DOHH2 (cell line): ENCODE results near the gene BRD8.

Experiments used
- H3F3A ChIP-seq: fragments of 200-600 bp; sonication (generic), shearing (Covaris generic); 2 replicates; pipeline ENCODE4 v1.6.0; 2016; ENCODE audit warnings: antibody characterized with exemption, mild to moderate bottlenecking; ENCODE audit not compliant: control insufficient read depth, insufficient read depth
- H3K27ac ChIP-seq: fragments of 200-600 bp; sonication (generic); 2 replicates; pipeline ENCODE4 v1.5.1; 2014; ENCODE audit warnings: low read depth, mild to moderate bottlenecking, low read length, moderate library complexity
- H3K27me3 ChIP-seq: fragments of 200-600 bp; sonication (generic); 2 replicates; pipeline ENCODE4 v1.6.1; 2014; ENCODE audit warnings: mild to moderate bottlenecking, low read length, mixed read lengths; ENCODE audit not compliant: control insufficient read depth
- H3K36me3 ChIP-seq: fragments of 200-600 bp; sonication (generic); 2 replicates; pipeline ENCODE4 v1.6.1; 2014; ENCODE audit warnings: mild to moderate bottlenecking, low read length, moderate library complexity, mixed read lengths; ENCODE audit not compliant: control insufficient read depth
- H3K4me1 ChIP-seq: fragments of 200-600 bp; sonication (generic); 2 replicates; pipeline ENCODE4 v1.6.1; 2014; ENCODE audit warnings: mild to moderate bottlenecking, low read length, mixed read lengths; ENCODE audit not compliant: control insufficient read depth
- H3K4me2 ChIP-seq: fragments of 200-600 bp; sonication (generic); 2 replicates; pipeline ENCODE4 v1.6.0; 2014; ENCODE audit warnings: mild to moderate bottlenecking, low read length, moderate library complexity
- H3K4me3 ChIP-seq: fragments of 200-600 bp; sonication (generic); 2 replicates; pipeline ENCODE4 v1.5.1; 2014; ENCODE audit warnings: mild to moderate bottlenecking, low read length, mixed read lengths
- H3K79me2 ChIP-seq: fragments of 200-600 bp; sonication (generic); 2 replicates; pipeline ENCODE4 v1.6.1; 2014; ENCODE audit warnings: mild to moderate bottlenecking, low read length, mixed read lengths; ENCODE audit not compliant: control insufficient read depth
- H3K9me2 ChIP-seq: fragments of 200-600 bp; sonication (generic); replicated peaks from 2 replicates; pipeline ENCODE4 v1.6.1; 2014; ENCODE audit warnings: mild to moderate bottlenecking, low read length, mixed read lengths; ENCODE audit not compliant: control insufficient read depth
- H3K9me3 ChIP-seq: fragments of 200-600 bp; sonication (generic); 2 replicates; pipeline ENCODE4 v1.6.1; 2014; ENCODE audit warnings: antibody characterized with exemption, low read length, mixed read lengths; ENCODE audit not compliant: control insufficient read depth, insufficient read depth
- H4K20me1 ChIP-seq: fragments of 200-600 bp; sonication (generic); 2 replicates; pipeline ENCODE4 v1.6.0; 2014; ENCODE audit warnings: low read depth, mild to moderate bottlenecking, antibody characterized with exemption, low read length, moderate library complexity; ENCODE audit not compliant: control insufficient read depth, insufficient read depth
- CTCF ChIP-seq: fragments of 200-600 bp; sonication (generic); IDR thresholded peaks from one replicate; pipeline ENCODE4 v1.5.1; 2014; ENCODE audit warnings: antibody characterized with exemption, mild to moderate bottlenecking, low read depth, low read length; ENCODE audit not compliant: poor library complexity, severe bottlenecking
- EZH2phosphoT487 ChIP-seq: fragments of 200-600 bp; sonication (generic); IDR thresholded peaks from 2 replicates; pipeline ENCODE4 v1.6.1; 2017; ENCODE audit warnings: borderline replicate concordance, mild to moderate bottlenecking, antibody characterized with exemption, low read length, moderate library complexity, mixed read lengths

Gene BRD8

GRCh38 chr5:138180841-138181240 lies 2.4 kb upstream of the BRD8 start:
- Histone ChIP-seq H3K27me3 (no peaks in the 10 kb centered on the region), H3K9me3 (no peaks in the 10 kb centered on the region), H3K79me2 (peaks cover 54% of the 10 kb centered on the region), H4K20me1 (0 out of 2 replicates have a peak, but pooled peaks cover 4% of the 10 kb centered on the region), H3K4me1 (peaks cover 23% of the 10 kb centered on the region), H3K4me2 (peak overlapping the region; percentile 72), H3K27ac (no peak overlapping the region), H3F3A (peaks cover 5% of the 10 kb centered on the region; the same call in 1 of the 2 replicates), H3K4me3 (peak overlapping the region; percentile 88; the same call in 1 of the 2 replicates), H3K9me2 (no peaks in the 10 kb centered on the region), H3K36me3 (peaks cover 84% of the 10 kb centered on the region)
- no peak for TF ChIP-seq CTCF
- TF ChIP-seq EZH2phosphoT487 = no peak

- Histone ChIP-seq H4K20me1 (0 out of 2 replicates have a peak, but pooled peaks cover 4% of the 10 kb centered on the region), H3K27ac (no peak overlapping the region), H3K36me3 (peaks cover 82% of the 10 kb centered on the region), H3K9me2 (no peaks in the 10 kb centered on the region), H3K79me2 (peaks cover 58% of the 10 kb centered on the region), H3K4me2 (peak overlapping the region; percentile 72), H3K27me3 (no peaks in the 10 kb centered on the region), H3K4me3 (peak overlapping the region; percentile 88), H3K4me1 (peaks cover 24% of the 10 kb centered on the region), H3K9me3 (no peaks in the 10 kb centered on the region), H3F3A (0 out of 2 replicates have a peak, but pooled peaks cover under 1% of the 10 kb centered on the region)
- TF ChIP-seq EZH2phosphoT487 = no peak
- TF ChIP-seq CTCF = peak; percentile 59
Observed at GRCh38 chr5:138180183-138180782, 1.9 kb upstream of the BRD8 start.

GRCh38 chr5:138179277-138179857 lies 937 bp upstream of the BRD8 start:
- 0 out of 2 replicates have a peak, but pooled peaks cover 4% of the 10 kb centered on the region for H4K20me1 ChIP-seq
- peaks cover 30% of the 10 kb centered on the region for H3K4me1 ChIP-seq
- TF ChIP-seq CTCF (no peak), EZH2phosphoT487 (no peak)
- no peaks in the 10 kb centered on the region for H3F3A ChIP-seq
- H3K79me2 ChIP-seq = peaks cover 68% of the 10 kb centered on the region
- H3K9me3 ChIP-seq = no peaks in the 10 kb centered on the region
- peak overlapping the region; percentile 72 for H3K4me2 ChIP-seq
- H3K27ac ChIP-seq = peak overlapping the region; percentile 74
- no peaks in the 10 kb centered on the region for H3K9me2 ChIP-seq
- H3K36me3 ChIP-seq = peaks cover 81% of the 10 kb centered on the region
- peak overlapping the region; percentile 88 for H3K4me3 ChIP-seq
- no peaks in the 10 kb centered on the region for H3K27me3 ChIP-seq
